ENCODE data around the gene TEX2.

GRCh38 chr17:64217249-64217691, 45.8 kb downstream of the TEX2 start:
- no peak for TF ChIP-seq GATA2 (IDR thresholded peaks at IDR 0.05; ENCODE audit: low read depth, low read length)
- TF ChIP-seq GATA3 (IDR thresholded peaks at IDR 0.05; ENCODE audit: low read depth, low read length) = no peak

All from SH-SY5Y (cell line).